A549 treated with AZD2906 at 1 μM for 4 hours (cell line): ENCODE measurements around the gene ABI3BP. TPM values are rescaled to one million over a fixed set of nuclear protein-coding genes. Genes with fewer than 3 reads are reported as not detected.

ENCODE experiments used
- total RNA-seq: library from RNA; stranded (reverse); fragments of 200-300 nt; extraction: Qiagen RNA extraction; gene quantifications from 5 replicates; pipeline ENCODE4 v1.2.3, GENCODE V29; 2022

The ABI3BP gene
- 0.93 to 2.0 TPM (median 1.6 TPM) in 5 replicates for total RNA-seq

DNA sequence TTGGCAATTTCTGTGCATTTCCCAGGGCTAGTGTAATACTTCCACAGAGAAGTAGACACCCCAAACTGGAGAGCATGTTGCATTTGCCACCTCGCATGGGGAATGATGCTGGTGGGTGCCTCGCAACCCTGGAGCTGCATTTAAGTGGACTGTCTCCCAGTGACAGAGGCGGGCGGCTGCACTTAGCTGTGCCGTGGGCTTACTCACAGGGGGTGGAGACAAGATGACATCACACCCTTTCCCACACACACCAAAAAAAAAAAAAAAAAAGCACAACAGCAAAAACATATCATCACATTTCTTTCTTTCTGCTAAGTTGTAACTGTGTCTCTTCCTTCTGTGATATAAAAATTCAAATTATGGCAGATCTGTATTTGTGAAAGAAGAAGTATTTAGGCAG, at the start of gene ABI3BP:
Gene ABI3BP (minus strand): TSS at position 113 of the 400 bp plus-strand sequence. CDS start 37 bp downstream, at position 76.

GRCh38 chr3:100708989-100709841, 284.0 kb downstream of the ABI3BP start, which contains the start of gene TFG:
TSS of gene TFG (plus strand) at chr3:100709494. CDS start at chr3:100713686, 4,192 bp downstream.

